HG02840 (cell line): ENCODE results near the gene CACNB3.

ENCODE experiments used
- ATAC-seq: cut with Tn5 transposase; IDR thresholded peaks from one replicate; pipeline ENCODE4 v1.9.1; 2021; ENCODE audit warnings: mild to moderate bottlenecking, moderate library complexity, moderate number of reproducible peaks; ENCODE audit not compliant: unreplicated experiment, low FRiP score

Gene CACNB3

GRCh38 chr12:48788524-48788853 lies 29.8 kb upstream of the CACNB3 start:
- no peak for ATAC-seq

- no peak for ATAC-seq
Measured at GRCh38 chr12:48788854-48789775, 29.2 kb upstream of the CACNB3 start, which contains the start of gene ADCY6. Gene ADCY6, minus strand, starts transcription at chr12:48789089. Its CDS starts 5,655 bp downstream, at chr12:48783434.

- ATAC-seq: no peak
Measured at GRCh38 chr12:48789858-48790326, 28.4 kb upstream of the CACNB3 start.

GRCh38 chr12:48793696-48794095 lies 24.6 kb upstream of the CACNB3 start:
- no peak for ATAC-seq

- ATAC-seq: no peak
Measured at GRCh38 chr12:48794870-48795269, 23.4 kb upstream of the CACNB3 start.

- ATAC-seq: no peak
Measured at GRCh38 chr12:48795550-48796455, 22.5 kb upstream of the CACNB3 start.

- no peak for ATAC-seq
Measured at GRCh38 chr12:48796976-48797375, 21.3 kb upstream of the CACNB3 start.

- ATAC-seq: no peak
Measured at GRCh38 chr12:48800457-48800856, 17.8 kb upstream of the CACNB3 start.

GRCh38 chr12:48800971-48801370 lies 17.3 kb upstream of the CACNB3 start:
- no peak for ATAC-seq

GRCh38 chr12:48803675-48804074 lies 14.6 kb upstream of the CACNB3 start:
- no peak for ATAC-seq

- no peak for ATAC-seq
Measured at GRCh38 chr12:48807981-48808380, 10.3 kb upstream of the CACNB3 start.

GRCh38 chr12:48810903-48811431 lies 7.3 kb upstream of the CACNB3 start:
- no peak for ATAC-seq

- no peak for ATAC-seq
Measured at GRCh38 chr12:48811437-48812090, 6.7 kb upstream of the CACNB3 start.

GRCh38 chr12:48812389-48812788 lies 5.9 kb upstream of the CACNB3 start:
- ATAC-seq: no peak

- ATAC-seq: no peak
Measured at GRCh38 chr12:48813465-48814261, 4.6 kb upstream of the CACNB3 start.

- peak; percentile 58 for ATAC-seq
Measured at GRCh38 chr12:48814262-48815125, 3.8 kb upstream of the CACNB3 start.

GRCh38 chr12:48815126-48816110 lies 2.9 kb upstream of the CACNB3 start:
- ATAC-seq: peak; percentile 38
